22Rv1 (cell line): ENCODE measurements around the gene ZNF256.

Experiments used
- CTCF ChIP-seq: fragments of 450-650 bp; IDR thresholded peaks from 2 replicates; pipeline ENCODE4 v1.5.1; 2017; ENCODE audit warnings: mild to moderate bottlenecking
- ZFX ChIP-seq: fragments of 450-650 bp; IDR thresholded peaks from 2 replicates; pipeline ENCODE4 v1.6.1; 2017; ENCODE audit warnings: antibody characterized with exemption, borderline replicate concordance

- TF ChIP-seq CTCF (no peak), ZFX (no peak)
Measured at GRCh38 chr19:57941593-57941992, 5.9 kb downstream of the ZNF256 start.
